NCI-H1092 treated with DMSO at 0.1 percent for 48 hours (cell line): ENCODE data around the gene CTSS.

Experiments
- DNase-seq: peaks from one replicate; lab custom pipeline; 2025; lab: John Stamatoyannopoulos, UW

CTSS gene

DNA sequence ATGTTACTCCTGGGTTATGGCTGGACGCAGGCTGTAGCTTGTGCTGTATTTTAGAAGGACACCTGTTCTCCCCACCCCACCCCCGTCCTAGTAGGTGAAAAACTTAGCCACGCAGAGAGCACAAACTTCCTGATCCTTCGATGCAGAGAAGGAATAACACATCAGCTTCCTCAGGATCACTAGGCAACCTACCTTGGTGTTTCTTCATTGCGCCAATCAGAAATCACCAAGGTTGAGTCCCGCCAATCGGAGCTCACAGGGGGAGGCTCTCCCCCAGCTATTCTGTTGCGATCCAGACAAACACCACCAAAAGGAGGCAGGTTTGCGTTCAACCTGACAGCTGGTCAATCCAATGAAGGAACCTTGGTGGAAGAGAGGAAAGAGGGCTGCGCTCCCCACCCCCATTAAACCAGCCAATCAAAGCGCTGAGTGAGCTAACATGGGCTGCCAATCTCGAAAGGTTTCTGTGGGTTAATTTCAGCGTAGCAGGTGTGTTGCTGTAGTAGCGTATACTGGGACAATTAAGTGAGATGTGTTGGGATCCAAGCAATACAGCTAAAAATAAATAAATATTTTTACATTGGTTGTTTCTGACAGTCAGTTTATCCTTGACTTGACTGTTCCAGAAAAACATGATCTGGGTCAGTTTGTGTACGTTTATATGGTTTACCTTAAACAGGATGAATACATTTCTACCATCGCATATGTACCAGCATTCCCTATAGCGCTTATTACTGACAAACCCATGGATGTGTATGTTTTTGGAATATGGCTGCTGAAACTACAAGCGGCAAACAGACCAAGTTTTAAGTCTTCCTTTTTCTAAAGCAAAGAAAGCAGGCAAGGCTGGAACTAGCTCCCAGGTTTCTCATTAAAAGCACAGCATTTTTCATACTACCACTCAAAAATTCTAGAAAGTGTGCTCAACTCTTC lies 68.3 kb downstream of the CTSS start, which contains the start of gene GOLPH3L:
Gene GOLPH3L (minus strand): TSS at position 160 of the 933 bp plus-strand sequence. CDS start 2,316 bp downstream, outside the sequence.
- DNase-seq = peak; percentile 100

DNA sequence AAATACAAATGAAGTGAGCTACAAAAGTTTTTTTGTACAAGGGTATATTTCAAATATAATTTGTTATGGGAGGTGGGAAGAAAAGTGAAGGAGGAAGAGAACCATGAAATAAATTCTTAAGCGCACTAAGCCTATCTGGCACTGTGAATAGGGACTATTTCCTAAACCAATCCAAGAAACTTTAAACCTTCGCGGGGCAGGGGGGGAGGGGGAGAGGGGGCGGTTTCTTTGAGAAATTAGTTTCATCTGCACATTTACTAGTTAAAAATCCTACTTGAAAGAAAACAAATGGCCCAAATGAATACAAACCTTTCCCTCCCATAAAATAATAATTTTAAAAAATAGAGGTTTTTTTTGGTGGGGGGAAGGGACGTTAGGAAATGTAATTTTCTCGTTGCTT lies 69.0 kb downstream of the CTSS start:
- DNase-seq = no peak

DNA sequence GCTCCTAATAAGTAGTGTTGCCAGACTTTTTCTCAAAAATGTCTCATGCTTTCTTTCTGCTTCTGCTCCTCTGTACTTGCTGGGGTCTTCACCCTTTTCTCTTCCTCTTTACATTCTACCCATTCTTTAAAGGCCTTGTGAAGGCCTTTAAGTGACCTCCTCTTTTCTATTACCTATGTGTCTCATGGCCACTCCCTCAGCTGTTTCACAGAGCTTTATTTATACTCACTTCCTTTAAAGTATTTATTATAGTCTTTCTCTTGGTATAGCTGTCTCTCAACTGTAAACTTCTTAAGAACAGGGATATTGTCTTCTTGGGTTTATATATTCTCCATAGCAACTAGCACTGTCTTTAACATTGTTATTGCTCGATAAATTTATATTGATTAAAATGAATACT lies 69.4 kb downstream of the CTSS start:
- no peak for DNase-seq

GRCh38 chr1:150695561-150695960 lies 70.0 kb downstream of the CTSS start:
- DNase-seq = no peak

DNA sequence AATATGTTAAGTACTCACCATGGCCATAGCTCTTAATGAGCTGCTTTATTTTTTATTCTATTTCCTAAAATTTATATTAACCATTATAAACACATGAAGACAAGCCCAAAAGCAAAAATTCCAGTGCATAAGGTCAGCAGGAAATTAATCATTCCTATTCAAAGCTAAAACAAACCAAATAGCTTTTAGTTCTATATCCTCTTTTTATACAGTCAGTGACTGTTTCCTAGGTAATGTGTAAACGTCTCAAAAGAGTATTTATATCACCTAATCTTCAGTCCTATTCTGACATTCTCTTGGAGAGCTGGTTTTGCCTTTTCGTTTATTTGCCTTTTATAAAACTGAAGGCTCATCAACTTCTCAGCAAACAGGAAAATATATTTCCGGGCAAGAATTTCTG lies 72.9 kb downstream of the CTSS start:
- no peak for DNase-seq

GRCh38 chr1:150688763-150689162 lies 76.8 kb downstream of the CTSS start:
- no peak for DNase-seq

DNA sequence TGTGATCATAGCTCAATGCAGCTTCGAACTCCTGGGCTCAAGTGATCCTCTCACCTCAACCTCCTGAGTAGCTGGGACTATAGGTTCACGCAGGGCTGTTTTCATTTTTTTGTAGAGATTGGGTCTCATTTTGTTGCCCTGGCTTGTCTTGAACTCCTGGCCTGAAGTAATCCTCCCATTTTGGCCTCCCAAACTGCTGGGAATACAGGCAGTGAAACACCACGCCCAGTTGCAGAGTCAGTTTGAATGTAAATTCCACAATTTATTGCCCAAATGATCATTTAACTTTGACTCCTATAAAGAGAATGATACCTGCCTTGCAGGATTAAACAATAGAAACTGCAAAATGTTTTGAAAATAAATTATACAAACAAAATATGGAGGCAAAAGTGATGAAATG lies 79.3 kb downstream of the CTSS start:
- no peak for DNase-seq

DNA sequence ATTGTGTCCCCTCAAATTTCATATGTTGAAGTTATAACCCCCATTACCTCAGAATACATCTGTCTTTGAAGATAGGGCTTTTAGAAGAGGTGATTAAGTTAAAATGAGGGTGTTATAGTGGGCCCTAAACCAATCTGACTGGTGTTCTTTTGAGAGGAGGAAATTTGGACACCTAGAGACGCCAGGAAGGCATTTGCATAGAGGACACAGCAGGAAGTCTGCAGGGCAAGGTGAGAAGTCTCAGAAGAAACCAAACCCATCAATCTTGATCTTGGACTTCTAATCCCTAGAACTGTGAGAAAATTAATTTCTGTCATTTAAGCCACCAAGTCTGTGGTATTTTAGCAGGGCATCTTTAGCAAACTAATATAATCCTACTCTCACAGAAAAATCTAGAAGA lies 81.7 kb downstream of the CTSS start:
- no peak for DNase-seq
